HG03095 (cell line): ENCODE results near the gene OGN.
A peak's percentile ranks its signal among the peaks of the same experiment; 100 is the strongest.

Experiments used
- ATAC-seq: cut with Tn5 transposase; IDR thresholded peaks from one replicate; pipeline ENCODE4 v1.9.1; 2021; ENCODE audit warnings: moderate library complexity; ENCODE audit not compliant: unreplicated experiment

The OGN gene

DNA sequence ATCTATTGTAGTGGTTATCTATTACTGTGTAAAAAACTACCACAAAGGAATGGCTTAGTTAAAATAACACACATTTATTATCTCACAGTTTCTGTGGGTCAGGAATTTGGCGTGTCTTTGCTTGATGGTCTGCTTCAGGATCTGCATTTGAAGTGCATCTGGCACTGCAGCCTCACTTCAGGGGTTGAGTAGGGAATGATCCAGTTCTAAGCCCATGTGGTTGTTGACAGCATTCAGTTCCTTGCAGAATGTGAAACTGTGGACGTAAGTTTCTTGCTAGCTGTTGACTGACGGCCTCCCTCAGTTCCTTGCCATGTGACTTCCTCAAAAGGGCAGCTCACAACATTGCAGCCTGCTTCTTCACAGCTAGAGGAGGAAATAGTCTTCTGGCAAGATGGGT is 2.1 kb upstream of the OGN start:
- ATAC-seq: peak; percentile 84

DNA sequence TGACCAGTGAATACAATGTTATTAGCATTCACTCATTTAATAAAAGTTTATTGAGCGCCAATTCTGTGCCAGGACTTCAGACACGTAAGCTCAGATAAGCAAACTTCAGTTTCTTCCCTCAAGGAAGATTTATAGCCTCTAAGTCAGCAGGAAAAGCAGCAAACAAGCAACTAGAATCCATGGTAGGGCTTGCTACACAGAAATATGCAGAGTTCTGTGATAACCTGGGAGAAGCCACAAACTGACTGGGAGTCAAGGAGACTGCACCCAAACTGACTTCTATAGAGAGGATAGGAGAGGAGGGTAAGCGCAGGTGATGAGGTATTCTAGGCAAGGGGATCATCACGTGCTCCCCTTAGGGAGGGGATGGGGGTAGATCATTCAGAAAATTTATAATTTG is 1.4 kb upstream of the OGN start:
- ATAC-seq: no peak

DNA sequence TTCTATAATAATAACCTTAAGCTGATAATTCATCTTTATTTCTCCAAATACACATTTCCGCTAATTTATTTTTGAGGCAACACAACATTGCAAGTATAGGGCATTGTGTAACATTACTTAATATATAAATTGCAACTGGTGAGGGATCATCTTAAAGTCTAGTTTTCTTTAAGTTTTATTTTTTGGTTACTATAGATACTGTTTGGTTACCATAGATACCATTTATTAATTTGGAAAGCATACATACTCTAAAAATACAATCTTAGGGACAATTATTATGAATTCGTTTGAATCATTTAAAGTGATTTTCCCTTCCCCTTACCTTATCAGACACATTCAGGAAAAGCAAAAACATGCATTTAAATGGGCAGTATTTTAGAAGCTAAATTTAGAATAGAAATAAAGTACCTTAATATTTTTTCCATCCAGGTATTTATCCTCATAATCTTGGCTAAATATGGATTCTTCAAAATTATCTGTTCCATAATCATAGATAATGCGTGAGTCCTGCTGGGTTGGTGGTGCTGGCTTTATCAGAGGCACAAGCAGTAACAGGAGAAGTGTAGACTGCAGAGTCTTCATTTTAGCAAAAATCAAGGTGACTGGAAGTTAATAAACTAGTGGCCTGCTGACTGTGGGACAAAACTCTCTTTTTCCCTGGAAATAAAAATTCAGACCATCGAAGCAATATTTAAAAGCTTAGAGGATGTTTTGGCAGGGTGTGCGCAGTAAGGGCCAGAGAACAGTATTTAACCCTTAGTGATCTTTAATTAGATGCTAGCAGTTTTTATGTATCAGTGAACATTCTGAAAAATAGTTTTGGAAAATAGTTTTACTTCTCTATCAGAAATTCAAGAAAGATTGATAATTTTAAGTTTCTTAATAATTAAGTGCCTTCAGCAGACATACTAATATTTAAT is 1.3 kb downstream of the OGN start:
- ATAC-seq: no peak

DNA sequence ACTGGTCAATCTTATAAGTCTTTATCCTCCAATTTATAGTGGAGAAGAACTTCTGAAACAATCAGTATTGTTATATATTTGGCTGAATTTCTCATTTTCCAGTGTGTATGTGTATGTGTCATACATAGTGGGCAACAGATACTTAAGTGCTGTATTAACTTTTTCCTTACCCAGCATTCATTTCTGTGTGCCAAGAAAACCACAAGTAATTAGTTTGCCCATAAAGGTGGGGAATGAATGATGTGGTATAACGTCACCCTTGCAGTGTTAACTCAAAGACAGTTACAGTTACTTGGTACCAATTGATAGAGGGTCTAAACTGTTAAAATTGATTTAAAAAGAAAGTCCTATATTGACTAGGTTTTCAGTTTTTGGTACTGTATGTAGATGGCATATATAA is 2.0 kb downstream of the OGN start:
- ATAC-seq: no peak

DNA sequence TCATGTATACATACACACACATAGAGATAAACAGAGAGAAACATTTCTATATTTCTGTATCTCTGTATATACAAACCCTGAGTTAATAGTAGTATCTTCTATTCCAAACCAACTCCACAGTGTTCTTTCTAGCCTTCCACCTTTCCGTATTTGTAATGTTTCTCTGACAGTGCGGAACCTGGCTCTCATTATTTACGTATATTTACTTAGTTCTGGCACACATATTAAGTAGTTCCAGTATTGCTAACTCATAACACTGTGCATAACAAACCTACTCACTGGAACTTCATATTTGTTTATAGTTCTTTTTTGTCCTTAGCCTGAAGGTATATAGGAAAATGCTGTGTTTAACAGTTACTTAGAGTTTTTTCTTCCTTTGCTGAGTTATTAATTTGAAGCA is 6.5 kb downstream of the OGN start:
- ATAC-seq: no peak

DNA sequence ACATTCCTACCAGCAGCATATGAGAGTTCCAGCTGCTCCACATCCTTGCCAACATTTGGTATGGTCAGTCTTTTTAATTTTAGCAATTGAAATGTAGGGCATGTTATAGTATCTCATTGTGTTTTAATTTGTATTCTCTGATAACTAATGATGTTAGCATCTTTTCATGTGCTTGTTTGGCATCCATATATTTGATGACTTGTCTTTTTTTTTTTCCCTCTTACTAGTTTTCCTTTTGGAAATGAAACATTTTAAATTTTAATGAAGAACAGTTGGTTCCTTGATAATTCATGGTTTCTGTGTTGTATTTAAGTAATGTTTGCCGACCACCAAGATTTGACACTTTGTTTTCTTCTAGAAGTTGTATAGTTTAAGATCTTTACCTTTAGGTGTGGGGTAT is 8.8 kb downstream of the OGN start:
- ATAC-seq: no peak

DNA sequence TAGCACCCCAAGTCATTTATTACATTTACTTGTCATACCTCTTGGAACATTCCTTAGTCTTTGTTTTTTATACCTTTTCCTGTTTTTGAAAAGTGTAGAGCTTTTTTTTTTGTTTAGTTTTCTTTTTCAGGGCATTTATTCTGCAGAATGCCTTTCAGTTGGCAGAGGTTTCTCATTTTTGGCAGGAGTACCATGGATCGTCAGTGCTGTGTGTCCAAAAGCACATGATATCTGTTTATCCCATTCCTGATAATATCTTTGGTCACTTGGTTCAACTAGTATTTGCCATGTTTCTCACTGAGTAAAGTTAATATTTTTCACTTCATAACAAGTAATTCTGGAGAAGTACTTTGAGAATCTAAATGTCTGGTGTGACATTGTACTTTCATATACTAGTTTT is 10.7 kb downstream of the OGN start:
- ATAC-seq: no peak

DNA sequence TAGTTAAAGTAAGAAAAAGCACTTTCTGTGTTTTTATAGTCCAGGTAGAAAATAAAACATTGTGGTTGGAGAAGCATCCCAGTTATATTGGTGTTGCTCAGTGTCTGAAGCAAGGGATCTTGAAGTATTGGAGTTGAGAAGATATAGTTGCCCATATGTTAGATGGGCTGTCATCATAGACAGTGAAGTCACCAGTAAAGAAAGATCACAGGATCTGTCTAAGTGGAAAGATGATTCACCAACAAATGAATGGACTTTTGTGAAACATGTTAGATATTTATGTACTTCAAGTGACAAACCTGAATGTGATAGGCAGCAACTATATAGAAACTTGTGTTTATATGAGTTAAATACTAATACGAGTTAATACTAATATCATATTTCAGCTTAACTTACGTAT is 11.7 kb downstream of the OGN start:
- no peak for ATAC-seq

DNA sequence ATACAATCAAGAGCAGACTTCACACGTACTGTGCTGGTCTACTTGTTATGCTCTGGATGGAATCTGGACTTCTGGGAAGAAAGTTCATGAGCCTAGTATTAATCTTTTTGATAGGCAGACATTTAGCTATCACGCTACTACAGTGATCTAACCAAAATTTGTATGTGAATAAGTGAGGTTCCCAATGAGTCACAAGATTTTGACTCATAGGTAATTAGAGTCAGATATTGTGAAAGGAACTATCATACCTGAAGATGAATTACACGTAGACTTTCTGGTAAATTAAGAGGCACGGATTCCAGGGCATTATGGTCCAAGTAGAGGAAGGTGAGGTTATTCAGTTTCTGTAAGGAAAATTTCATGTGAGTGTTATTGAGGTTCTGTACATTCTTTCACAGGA is 18.4 kb downstream of the OGN start:
- ATAC-seq: no peak

DNA sequence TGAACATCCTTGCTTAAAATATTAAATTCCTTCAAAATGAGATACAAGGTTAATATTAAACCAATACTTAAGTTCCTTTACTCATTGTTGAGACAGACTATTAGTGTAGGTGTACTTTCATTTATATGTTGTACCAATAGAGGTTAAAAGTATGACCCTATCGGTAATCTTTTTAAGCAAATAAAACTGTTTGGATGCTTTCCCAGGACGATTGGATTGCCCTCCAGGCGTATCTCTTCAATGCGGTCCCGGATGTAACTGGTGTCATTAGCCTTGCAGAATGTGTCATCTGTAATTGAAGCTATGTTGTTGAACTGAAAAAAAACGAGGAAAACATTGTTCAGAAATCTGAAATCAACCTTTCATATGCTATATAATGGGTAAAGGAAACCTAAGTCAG is 18.9 kb downstream of the OGN start:
- ATAC-seq: no peak

DNA sequence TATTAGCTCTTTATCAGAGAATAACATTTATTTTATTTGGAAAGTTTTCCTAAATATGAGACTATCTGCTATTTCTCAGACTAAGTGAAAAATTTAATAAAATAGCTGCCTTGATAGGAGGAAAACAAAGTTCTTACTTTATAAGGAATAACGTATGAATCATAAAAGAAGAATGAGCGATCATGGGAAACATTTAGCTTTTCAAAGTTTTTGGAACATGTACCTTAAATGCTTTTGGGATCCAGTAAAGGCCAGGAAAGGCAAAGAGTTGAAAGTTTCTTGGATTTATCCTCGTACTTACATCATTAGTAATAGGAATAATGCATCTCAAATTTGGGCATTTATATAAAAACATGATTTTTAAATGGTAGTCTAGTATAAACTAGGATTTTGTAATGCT is 19.4 kb downstream of the OGN start:
- no peak for ATAC-seq

DNA sequence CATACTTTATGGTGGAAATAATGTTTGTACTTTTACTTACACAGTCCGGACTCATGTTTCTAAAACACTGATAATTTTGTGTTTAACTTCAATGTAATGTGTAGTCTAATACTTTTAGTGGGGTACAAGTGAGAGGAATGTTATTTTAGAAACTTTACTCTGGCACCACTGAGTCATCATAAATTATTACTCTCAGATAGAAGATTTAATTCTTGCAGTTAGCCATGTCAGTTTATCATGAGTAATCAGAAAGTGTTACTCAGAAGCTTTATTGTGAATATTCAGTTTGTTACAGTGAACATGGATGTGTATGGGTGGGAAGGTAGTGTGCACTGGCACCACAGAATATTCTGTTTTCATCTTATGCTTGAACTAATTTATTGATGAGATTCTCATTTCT is 20.0 kb downstream of the OGN start:
- no peak for ATAC-seq

DNA sequence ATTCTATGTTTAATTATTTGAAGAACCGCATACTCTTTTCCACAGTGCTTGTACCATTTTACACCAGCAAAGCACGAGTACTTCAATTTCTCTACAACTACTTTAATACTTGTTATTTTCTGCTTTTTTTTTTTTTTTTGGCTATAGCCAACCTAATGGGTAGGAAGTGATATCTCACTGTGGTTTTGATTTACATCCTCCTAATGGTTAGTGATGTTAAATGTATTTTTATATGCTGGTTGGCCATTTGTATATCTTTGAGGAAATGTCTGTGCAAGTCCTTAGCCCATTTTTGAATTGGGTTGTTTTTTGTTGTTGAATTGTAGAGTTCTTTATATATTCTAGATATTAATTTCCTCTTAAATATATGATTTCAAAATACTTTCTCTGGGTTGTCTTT is 22.6 kb downstream of the OGN start:
- ATAC-seq: no peak

DNA sequence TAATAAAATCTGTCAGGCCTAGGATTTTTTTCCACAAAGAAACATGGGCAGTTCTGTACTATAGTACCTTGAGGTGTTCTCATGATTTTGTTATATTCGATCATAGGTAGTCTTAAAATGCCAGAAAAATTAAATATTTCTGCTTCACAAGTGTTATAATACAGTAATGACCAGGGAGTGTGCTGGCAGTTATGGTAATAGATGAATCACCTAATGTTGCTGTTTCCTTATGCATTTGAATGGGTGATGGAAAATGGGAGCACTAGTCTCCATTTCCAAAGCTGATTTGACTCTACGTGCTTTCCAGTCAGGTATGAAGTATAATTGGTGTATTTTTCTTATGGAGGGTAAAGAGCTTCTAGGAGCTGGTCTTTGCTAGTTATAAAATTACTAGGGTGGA is 23.8 kb downstream of the OGN start:
- ATAC-seq: no peak

DNA sequence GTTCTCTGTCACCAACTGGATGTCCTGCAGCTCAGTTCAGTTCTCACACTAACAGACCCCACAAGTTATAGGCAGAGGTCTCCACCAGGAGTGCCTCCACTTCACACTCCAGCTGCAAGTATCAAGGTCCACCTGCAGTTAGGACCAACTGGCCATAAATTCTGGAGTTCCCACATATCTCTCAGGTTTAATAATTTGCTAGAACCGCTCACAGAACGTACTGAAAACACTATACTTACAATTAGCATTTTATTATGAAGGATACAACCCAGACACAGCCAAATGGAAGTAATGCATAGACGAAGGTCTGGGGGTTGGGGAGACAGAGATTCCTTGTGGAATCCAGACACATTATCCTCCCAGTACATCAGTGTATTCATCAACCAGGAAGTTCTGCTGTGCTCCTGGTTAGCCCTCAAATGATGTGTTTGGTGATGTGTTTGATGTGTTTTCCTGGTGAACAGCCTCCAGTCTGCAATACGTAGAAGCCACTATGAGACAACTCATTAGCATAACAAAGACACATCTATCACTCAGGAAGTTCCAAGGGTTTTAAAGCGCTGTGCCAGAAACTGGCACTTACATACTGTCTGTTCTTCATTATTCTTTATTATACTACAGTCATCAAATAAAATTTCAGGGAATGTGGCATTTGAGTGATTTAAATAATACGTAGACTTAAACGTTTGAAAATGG is 25.4 kb downstream of the OGN start:
- no peak for ATAC-seq

DNA sequence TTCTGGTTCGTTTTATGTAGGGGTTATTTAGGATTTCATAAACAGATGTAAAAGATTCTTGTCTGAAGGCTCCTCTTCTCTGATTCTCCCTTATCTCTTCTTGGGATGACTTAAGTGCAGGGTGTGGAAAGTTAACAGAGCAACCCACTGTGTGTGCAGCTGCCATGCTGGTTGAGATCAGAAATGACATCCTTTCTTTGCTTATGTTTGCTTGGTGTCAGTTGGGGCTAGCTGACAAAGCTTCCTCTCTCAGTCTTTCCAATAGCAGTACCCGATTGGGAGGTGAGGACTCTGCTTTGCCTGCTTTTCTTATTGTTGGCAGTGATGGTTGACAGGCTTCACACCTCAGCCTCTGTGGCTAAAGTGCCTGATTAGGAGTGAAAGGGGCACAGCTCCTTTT is 26.5 kb downstream of the OGN start:
- no peak for ATAC-seq

DNA sequence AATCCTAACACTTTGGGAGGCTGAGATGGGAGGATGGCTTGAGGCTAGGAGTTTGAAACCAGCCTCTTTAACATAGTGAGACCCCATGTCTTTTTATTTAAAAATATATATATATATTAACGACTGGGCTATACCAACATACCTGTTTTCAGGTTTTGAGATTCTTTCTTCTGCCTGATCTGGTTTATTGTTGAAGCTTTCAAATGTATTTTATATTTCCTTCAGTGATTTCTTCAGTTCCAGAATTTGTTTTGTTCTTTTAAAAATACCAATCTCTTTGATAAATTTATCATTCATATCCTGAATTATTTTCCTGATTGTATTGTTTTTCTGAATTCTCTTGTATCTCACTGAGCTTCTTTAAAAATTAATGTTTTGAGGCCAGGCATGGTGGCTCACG is 31.2 kb downstream of the OGN start:
- ATAC-seq: no peak

DNA sequence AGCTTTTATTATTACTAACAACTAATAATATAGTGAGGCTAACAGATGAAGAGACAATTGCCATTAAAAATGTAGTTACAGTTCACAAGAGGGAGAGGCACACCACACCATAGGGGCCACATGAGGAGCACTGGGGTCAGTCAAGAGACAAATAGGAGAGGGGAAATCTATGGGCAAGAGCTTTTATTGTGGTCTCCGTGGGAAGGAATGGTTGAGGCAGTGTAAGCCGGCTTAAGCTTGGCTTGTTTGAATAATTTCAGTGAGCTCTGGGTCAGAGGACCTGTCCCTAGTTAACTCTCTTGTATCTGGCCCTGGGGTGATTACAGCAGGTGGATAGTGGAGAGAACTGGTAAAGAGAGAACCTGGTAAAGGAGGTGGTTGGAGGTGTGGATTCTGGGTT is 35.3 kb downstream of the OGN start:
- no peak for ATAC-seq

DNA sequence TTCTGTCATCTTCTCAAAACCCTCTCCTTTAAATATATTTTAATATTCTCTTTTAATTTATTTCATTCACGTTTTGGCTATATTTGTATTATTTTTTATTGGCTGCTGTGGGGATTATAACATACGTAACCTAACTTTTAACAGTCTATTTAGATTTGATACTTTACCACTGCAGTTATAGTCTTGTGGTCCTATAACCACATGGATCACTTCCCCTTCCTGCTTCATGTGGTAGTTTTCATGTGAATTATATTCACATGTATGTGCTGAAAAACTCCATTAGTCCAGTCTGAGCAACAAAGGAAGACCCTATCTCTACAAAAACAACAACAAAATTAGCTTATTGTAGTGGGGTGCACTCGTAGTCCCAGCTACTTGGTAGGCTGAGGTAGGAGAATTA is 44.3 kb downstream of the OGN start:
- ATAC-seq: no peak

DNA sequence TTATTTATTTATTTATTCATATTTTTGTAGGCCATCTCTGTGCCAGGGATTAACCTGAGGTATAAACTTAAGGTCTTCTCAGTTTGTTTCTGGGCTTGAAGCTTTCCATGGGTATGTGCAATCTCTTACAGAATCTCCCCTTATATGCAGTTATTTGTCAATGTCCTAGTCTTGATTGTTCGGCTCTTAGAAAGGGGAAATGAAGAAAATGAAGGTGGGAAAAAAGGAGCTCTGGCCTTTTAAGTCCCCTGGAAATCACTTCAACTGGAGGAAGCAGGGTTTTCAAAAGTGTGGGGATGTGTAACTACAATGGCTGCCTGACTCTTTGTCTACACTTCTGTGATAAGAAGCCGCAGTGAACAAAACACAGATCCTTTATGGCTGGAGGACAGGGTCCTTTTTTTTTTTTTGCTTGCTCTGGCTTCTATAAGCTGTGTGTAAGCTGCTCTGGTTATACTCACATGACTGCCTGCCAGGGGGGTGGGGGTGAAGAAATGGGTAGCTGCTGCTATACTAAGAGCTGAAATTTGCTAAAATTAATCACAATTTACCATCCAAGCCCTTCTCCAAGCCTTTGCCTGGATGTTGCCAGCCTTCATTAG is 44.9 kb downstream of the OGN start:
- no peak for ATAC-seq

DNA sequence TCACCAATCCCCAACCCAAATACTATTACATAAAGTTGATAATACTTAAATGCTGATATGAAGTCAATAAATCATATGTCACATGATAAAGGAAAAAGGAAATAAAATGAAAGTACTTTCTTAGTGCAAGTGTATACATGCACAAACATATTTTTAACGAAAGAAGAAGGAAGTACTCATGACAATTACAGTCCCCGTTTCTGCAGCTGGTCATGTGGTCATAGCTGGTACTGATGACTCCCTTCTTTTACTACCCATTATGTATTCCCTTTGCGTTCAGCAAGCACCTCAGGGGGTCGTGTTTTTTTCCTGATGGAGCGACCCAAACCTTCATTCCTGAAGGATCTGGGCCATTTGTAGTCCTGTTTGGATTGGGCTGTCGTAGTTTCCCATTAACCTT is 51.3 kb downstream of the OGN start:
- no peak for ATAC-seq

DNA sequence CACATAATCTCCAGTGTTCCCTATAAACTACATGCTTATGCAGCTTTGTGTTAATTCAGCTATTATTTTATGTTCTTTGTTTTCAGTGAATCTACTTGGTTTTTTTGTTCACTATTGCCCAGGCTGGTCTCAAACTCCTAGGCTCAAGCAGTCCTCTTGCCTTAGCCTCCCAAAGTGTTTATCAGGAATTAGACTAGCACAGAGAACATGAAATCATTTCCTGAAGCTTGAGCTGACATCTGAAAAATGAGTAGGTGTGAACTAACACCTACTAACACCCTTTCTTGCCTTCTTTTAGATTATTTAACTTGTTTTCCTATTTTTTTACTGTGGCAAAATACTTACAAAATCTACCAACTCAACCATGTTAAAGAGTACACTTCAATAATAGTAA is 53.6 kb downstream of the OGN start:
- no peak for ATAC-seq
